Choroid plexus epithelial cell (primary cell): ENCODE measurements around the gene S100B.

Experiments
- DNase-seq: peaks from one replicate; pipeline ENCODE4 v3.0.0-alpha.2; 2010; ENCODE audit warnings: low read depth
- H3K4me3 ChIP-seq: 2 replicates; pipeline ENCODE4 v1.5.1; 2011; ENCODE audit warnings: low read depth, mild to moderate bottlenecking, control low read depth, low read length, moderate library complexity
- CTCF ChIP-seq: conservative IDR thresholded peaks from 2 replicates; pipeline ENCODE4 v1.5.1; 2011; ENCODE audit warnings: low read depth, mild to moderate bottlenecking, control low read depth, inconsistent platforms, low read length, moderate library complexity

Gene S100B

GRCh38 chr21:46569081-46569480 lies 35.8 kb downstream of the S100B start:
- no peak for DNase-seq
- TF ChIP-seq CTCF: no peak
- H3K4me3 ChIP-seq: no peak overlapping the region

GRCh38 chr21:46568562-46568961 lies 36.3 kb downstream of the S100B start:
- H3K4me3 ChIP-seq: no peak overlapping the region
- no peak for TF ChIP-seq CTCF
- no peak for DNase-seq

- DNase-seq: no peak
- no peak for TF ChIP-seq CTCF
- H3K4me3 ChIP-seq: no peak overlapping the region
Measured at GRCh38 chr21:46567348-46567747, 37.5 kb downstream of the S100B start.

- no peak overlapping the region for H3K4me3 ChIP-seq
- DNase-seq: no peak
- no peak for TF ChIP-seq CTCF
Measured at GRCh38 chr21:46564391-46564790, 40.5 kb downstream of the S100B start.

GRCh38 chr21:46562964-46563607 lies 41.8 kb downstream of the S100B start:
- no peak overlapping the region for H3K4me3 ChIP-seq
- DNase-seq: no peak
- TF ChIP-seq CTCF: no peak

- DNase-seq: no peak
- no peak for TF ChIP-seq CTCF
- H3K4me3 ChIP-seq: no peak overlapping the region
Measured at GRCh38 chr21:46562472-46562871, 42.4 kb downstream of the S100B start.

- H3K4me3 ChIP-seq: no peak overlapping the region
- no peak for TF ChIP-seq CTCF
- no peak for DNase-seq
Measured at GRCh38 chr21:46561445-46562090, 43.3 kb downstream of the S100B start.
